Amniotic epithelial cell (primary cell): ENCODE data around the gene MADCAM1.

ENCODE experiments used
- DNase-seq: peaks from one replicate; pipeline ENCODE4 v3.0.0-alpha.2; 2010; ENCODE audit warnings: low read depth

Gene MADCAM1

GRCh38 chr19:532561-533363, 36.5 kb downstream of the MADCAM1 start:
- peak; percentile 65 for DNase-seq

- DNase-seq: no peak
Observed at GRCh38 chr19:533364-534058, 37.2 kb downstream of the MADCAM1 start.

GRCh38 chr19:534088-534487, 37.8 kb downstream of the MADCAM1 start:
- DNase-seq: no peak

GRCh38 chr19:535017-535835, 38.9 kb downstream of the MADCAM1 start:
- no peak for DNase-seq

GRCh38 chr19:536031-536880, 40.0 kb downstream of the MADCAM1 start:
- DNase-seq: no peak

GRCh38 chr19:536881-537404, 40.7 kb downstream of the MADCAM1 start:
- DNase-seq: no peak

GRCh38 chr19:538641-539428, 42.5 kb downstream of the MADCAM1 start:
- no peak for DNase-seq

- no peak for DNase-seq
Observed at GRCh38 chr19:539429-540030, 43.2 kb downstream of the MADCAM1 start.

- DNase-seq: no peak
Observed at GRCh38 chr19:540867-541637, 44.8 kb downstream of the MADCAM1 start.

GRCh38 chr19:541699-542098, 45.4 kb downstream of the MADCAM1 start:
- DNase-seq: no peak

GRCh38 chr19:542173-542866, 46.0 kb downstream of the MADCAM1 start:
- no peak for DNase-seq

- no peak for DNase-seq
Observed at GRCh38 chr19:543910-544608, 47.8 kb downstream of the MADCAM1 start, which contains the start of gene GZMM. TSS of gene GZMM (plus strand) at chr19:544053. CDS start at chr19:544072, 19 bp downstream.

GRCh38 chr19:547117-547516, 50.8 kb downstream of the MADCAM1 start:
- DNase-seq: no peak

GRCh38 chr19:547836-548720, 51.8 kb downstream of the MADCAM1 start:
- no peak for DNase-seq

- no peak for DNase-seq
Observed at GRCh38 chr19:548886-549830, 52.9 kb downstream of the MADCAM1 start.

- DNase-seq: no peak
Observed at GRCh38 chr19:554817-555216, 58.5 kb downstream of the MADCAM1 start.
